KMS-11 (cell line): Measurements from ENCODE around the gene TRAM2.

Source experiments
- H2AFZ ChIP-seq: fragments of 200-600 bp; sonication (generic); 2 replicates; pipeline ENCODE4 v1.6.1; 2016; ENCODE audit warnings: antibody characterized with exemption, mixed run types, low read depth
- H3K27ac ChIP-seq: fragments of 200-600 bp; sonication (generic); 2 replicates; pipeline ENCODE4 v1.6.1; 2016; ENCODE audit warnings: mild to moderate bottlenecking, mixed run types
- H3K27me3 ChIP-seq: fragments of 200-600 bp; sonication (generic); 2 replicates; pipeline ENCODE4 v1.6.1; 2017; ENCODE audit warnings: mild to moderate bottlenecking, low read depth, mixed run types, moderate library complexity; ENCODE audit not compliant: insufficient read depth
- H3K36me3 ChIP-seq: fragments of 200-600 bp; sonication (generic); 2 replicates; pipeline ENCODE4 v1.6.1; 2017; ENCODE audit warnings: mild to moderate bottlenecking, mixed run types; ENCODE audit not compliant: insufficient read depth
- H3K4me1 ChIP-seq: fragments of 200-600 bp; sonication (generic); 2 replicates; pipeline ENCODE4 v1.6.1; 2016; ENCODE audit warnings: mild to moderate bottlenecking, low read depth, mixed run types; ENCODE audit not compliant: poor library complexity, severe bottlenecking
- H3K4me2 ChIP-seq: fragments of 200-600 bp; sonication (generic); 2 replicates; pipeline ENCODE4 v1.7.0; 2016; ENCODE audit warnings: mild to moderate bottlenecking, mixed run types
- H3K4me3 ChIP-seq: fragments of 200-600 bp; sonication (generic); IDR thresholded peaks from 2 replicates; pipeline ENCODE4 v1.6.1; 2017; ENCODE audit warnings: low read depth, low read length, mixed read lengths; ENCODE audit not compliant: insufficient read depth
- H3K79me2 ChIP-seq: fragments of 200-600 bp; sonication (generic); 2 replicates; pipeline ENCODE4 v1.6.1; 2016; ENCODE audit warnings: low read depth, mixed run types; ENCODE audit not compliant: insufficient read depth
- H3K9ac ChIP-seq: fragments of 200-600 bp; sonication (generic); 2 replicates; pipeline ENCODE4 v1.6.1; 2016; ENCODE audit warnings: mild to moderate bottlenecking, mixed run types
- H4K20me1 ChIP-seq: fragments of 200-600 bp; sonication (generic); 2 replicates; pipeline ENCODE4 v1.6.1; 2016; ENCODE audit warnings: mild to moderate bottlenecking, mixed run types; ENCODE audit not compliant: insufficient read depth
- TF ChIP-seq, protein P1 (sequence below): fragments of 200-600 bp; sonication (generic); conservative IDR thresholded peaks from 2 replicates; pipeline ENCODE4 v1.6.1; 2017; ENCODE audit warnings: low read depth, mild to moderate bottlenecking, antibody characterized with exemption, low read length, moderate library complexity, mixed read lengths

Gene TRAM2

DNA sequence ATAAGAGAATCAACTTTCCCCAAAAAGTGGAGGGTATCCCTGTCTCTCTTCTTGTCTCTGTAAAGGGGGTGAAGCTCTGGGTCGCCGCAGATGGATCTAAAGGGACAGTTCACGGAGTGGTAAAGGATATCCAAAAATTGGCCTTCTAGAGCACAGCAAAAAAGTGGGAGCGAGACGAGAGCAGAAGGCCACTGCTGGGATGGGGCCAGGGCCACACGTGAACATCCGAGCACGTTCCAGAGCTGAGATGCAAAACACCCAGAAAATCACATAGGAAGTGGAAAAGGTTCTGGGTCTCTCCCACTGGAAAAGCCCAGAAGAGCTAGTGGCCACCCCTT lies 837 bp downstream of the TRAM2 start:
- peak overlapping the region; percentile 94 for H3K4me2 ChIP-seq
- no peaks in the 10 kb centered on the region for H3K27me3 ChIP-seq
- TF ChIP-seq, protein P1, sequence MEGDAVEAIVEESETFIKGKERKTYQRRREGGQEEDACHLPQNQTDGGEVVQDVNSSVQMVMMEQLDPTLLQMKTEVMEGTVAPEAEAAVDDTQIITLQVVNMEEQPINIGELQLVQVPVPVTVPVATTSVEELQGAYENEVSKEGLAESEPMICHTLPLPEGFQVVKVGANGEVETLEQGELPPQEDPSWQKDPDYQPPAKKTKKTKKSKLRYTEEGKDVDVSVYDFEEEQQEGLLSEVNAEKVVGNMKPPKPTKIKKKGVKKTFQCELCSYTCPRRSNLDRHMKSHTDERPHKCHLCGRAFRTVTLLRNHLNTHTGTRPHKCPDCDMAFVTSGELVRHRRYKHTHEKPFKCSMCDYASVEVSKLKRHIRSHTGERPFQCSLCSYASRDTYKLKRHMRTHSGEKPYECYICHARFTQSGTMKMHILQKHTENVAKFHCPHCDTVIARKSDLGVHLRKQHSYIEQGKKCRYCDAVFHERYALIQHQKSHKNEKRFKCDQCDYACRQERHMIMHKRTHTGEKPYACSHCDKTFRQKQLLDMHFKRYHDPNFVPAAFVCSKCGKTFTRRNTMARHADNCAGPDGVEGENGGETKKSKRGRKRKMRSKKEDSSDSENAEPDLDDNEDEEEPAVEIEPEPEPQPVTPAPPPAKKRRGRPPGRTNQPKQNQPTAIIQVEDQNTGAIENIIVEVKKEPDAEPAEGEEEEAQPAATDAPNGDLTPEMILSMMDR: no peak
- H3K4me1 ChIP-seq: peaks cover 44% of the 10 kb centered on the region
- peaks cover 61% of the 10 kb centered on the region for H3K79me2 ChIP-seq
- peak overlapping the region; percentile 49 for H3K27ac ChIP-seq
- peak overlapping the region; percentile 52; the same call in 1 of the 2 replicates for H2AFZ ChIP-seq
- peaks cover 28% of the 10 kb centered on the region for H4K20me1 ChIP-seq
- H3K9ac ChIP-seq: peak overlapping the region; percentile 73
- H3K36me3 ChIP-seq: peaks cover 5% of the 10 kb centered on the region; the same call in 1 of the 2 replicates
- H3K4me3 ChIP-seq: peak overlapping the region; percentile 75

DNA sequence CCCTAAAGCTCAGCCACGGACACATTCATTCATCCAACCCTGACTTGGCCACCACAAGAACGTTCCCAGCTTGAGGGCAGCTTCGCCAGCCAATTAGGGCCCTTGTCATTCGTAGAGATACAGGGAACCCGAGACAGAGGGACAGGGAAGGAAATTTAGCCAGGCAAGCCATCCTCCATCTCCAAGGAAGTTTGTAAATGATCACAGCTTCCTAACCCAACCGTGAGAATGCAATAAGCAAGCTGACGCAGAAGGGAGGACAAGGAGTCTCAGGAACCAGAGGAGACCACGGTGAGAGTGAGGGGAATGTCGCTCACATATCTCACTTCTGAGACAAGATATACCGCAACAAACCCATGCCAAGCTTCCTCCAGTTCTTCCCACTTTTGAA lies 1.4 kb downstream of the TRAM2 start:
- Histone ChIP-seq H2AFZ (no peak overlapping the region), H3K4me1 (peaks cover 48% of the 10 kb centered on the region), H4K20me1 (peaks cover 32% of the 10 kb centered on the region), H3K27me3 (no peaks in the 10 kb centered on the region), H3K27ac (peak overlapping the region; percentile 49), H3K36me3 (peaks cover 5% of the 10 kb centered on the region; the same call in 1 of the 2 replicates), H3K9ac (peak overlapping the region; percentile 73), H3K4me2 (peak overlapping the region; percentile 94), H3K79me2 (peaks cover 66% of the 10 kb centered on the region), H3K4me3 (peak overlapping the region; percentile 75)
- TF ChIP-seq, protein P1: no peak

DNA sequence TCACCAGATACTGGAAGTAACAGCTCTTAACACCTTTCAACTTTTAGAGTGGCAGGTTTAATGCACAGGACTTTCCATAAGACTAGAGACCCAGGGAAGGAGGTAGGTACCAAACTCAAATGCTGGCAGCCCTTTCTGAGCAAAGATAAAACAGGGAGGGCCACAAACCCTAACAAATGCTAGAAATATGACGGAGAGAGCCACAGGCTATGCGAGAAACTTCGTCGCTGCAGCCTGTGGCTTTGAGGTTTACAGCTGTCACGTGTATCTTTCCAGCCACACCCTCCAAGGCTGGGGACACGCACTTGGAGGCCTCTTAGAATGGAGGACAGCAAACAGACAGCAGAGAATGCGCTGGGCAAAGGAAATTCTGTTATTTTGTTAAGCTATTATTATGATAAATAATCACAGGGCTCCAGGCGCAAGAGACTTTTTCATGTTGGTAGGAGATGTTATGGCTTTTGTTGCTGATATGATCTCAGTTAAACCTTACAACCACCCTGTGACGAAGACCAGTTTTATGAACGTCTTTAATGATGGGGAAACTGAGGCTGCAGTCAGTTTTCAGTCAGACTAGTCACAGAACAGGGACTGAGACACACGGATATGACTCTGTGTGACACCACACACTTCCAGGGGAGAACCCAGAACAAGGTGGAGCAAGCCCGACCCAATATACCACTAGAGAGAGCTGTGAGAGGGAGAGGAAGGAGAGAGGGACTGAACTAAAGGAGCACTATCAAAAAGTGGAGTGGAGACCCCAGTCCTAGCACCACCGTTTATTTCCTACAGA lies 2.0 kb downstream of the TRAM2 start:
- peaks cover 54% of the 10 kb centered on the region for H3K4me1 ChIP-seq
- TF ChIP-seq, protein P1: no peak

DNA sequence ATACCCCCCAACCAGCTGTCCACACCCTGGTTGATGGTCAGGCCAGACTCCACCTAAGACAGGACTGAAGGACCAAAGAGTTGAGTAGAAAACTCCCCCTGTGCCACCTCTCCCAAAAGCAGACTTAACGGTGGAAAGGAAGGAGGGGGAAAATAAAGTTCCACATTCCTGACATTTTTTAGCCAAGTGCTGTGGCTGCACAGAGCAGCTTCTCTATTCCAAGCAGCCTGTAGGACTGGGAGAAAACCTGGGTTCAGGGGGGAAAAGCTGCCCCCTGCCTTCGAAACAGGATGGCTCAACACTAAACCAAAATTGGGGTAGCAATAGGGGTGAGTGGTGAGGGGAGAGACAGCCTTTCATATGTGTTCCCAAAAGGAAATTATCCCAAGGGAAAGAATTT lies 3.6 kb downstream of the TRAM2 start:
- no peak overlapping the region for H3K4me3 ChIP-seq
- TF ChIP-seq, protein P1: no peak
- H3K27ac ChIP-seq: no peak overlapping the region
- H3K4me1 ChIP-seq: peaks cover 70% of the 10 kb centered on the region
- H2AFZ ChIP-seq: no peak overlapping the region
- no peaks in the 10 kb centered on the region for H3K27me3 ChIP-seq
- peaks cover 88% of the 10 kb centered on the region for H3K79me2 ChIP-seq
- H3K9ac ChIP-seq: no peak overlapping the region; the same call in 1 of the 2 replicates
- H4K20me1 ChIP-seq: peaks cover 51% of the 10 kb centered on the region
- H3K4me2 ChIP-seq: peak overlapping the region; percentile 94
- peaks cover 5% of the 10 kb centered on the region; the same call in 1 of the 2 replicates for H3K36me3 ChIP-seq

More for the DNA sequence above, 2.0 kb downstream of the TRAM2 start:
- H3K79me2 ChIP-seq: peaks cover 72% of the 10 kb centered on the region
- H3K27me3 ChIP-seq: no peaks in the 10 kb centered on the region
- H2AFZ ChIP-seq: no peak overlapping the region
- H4K20me1 ChIP-seq: peaks cover 37% of the 10 kb centered on the region
- H3K36me3 ChIP-seq: peaks cover 5% of the 10 kb centered on the region; the same call in 1 of the 2 replicates
- peak overlapping the region; percentile 49 for H3K27ac ChIP-seq
- H3K4me3 ChIP-seq: peak overlapping the region; percentile 20
- H3K9ac ChIP-seq: peak overlapping the region; percentile 73
- peak overlapping the region; percentile 94 for H3K4me2 ChIP-seq
